ENCODE results near the gene HDAC4. TPM values are rescaled to one million over a fixed set of nuclear protein-coding genes. Genes with fewer than 3 reads are reported as not detected.

Gene HDAC4
- total and polyA plus RNA-seq, 2 of the 8 experiments (the other 6 are each of a cell fraction or from before 2014, with no cell fraction given): 15.4 to 31.5 TPM

GRCh38 chr2:239149501-239149900 is 251.3 kb downstream of the HDAC4 start (continued):
- TF ChIP-seq CHD7 (IDR thresholded peaks at IDR 0.05; ENCODE audit: insufficient replicate concordance, low read length): no peak
- no peak for TF ChIP-seq TEAD4 (IDR thresholded peaks at IDR 0.05; ENCODE audit: low read depth, low read length)
- TF ChIP-seq SAP30 (IDR thresholded peaks at IDR 0.05; ENCODE audit: insufficient read depth, insufficient replicate concordance, low read length): no peak
- TF ChIP-seq CBX5 (IDR thresholded peaks at IDR 0.05; ENCODE audit: low read depth, low read length): no peak
- no peak for TF ChIP-seq RAD21 (IDR thresholded peaks at IDR 0.05 in 1 of 2, conservative IDR thresholded peaks at IDR 0.05 in 1 of 2; ENCODE audit: low read depth in 2 of 2, low read length in 2 of 2)
- no peak for TF ChIP-seq POLR2AphosphoS5 (IDR thresholded peaks at IDR 0.05; ENCODE audit: low read depth, low read length)
- TF ChIP-seq POLR2A (IDR thresholded peaks at IDR 0.05; ENCODE audit: control extremely low read depth in 1 of 2, low read depth in 2 of 2, low read length in 2 of 2): no peak
- TF ChIP-seq ZNF274 (IDR thresholded peaks at IDR 0.05; ENCODE audit: borderline replicate concordance, extremely low read depth, low read length): no peak
- no peak for TF ChIP-seq CHD2 (IDR thresholded peaks at IDR 0.05; ENCODE audit: low read length)
- no peak for TF ChIP-seq GTF2F1 (IDR thresholded peaks at IDR 0.05; ENCODE audit: borderline replicate concordance, low read depth, low read length)
- TF ChIP-seq ASH2L (IDR thresholded peaks at IDR 0.05; ENCODE audit: low read length): no peak
- no peak for TF ChIP-seq RBBP5 (IDR thresholded peaks at IDR 0.05; ENCODE audit: borderline replicate concordance, low read depth, low read length)

Measured in H1 (cell line).